ENCODE results near the gene CENPC. TPM values are rescaled to one million over a fixed set of nuclear protein-coding genes. Genes with fewer than 3 reads are reported as not detected.

Gene CENPC
- total and polyA plus RNA-seq, 2 experiments from 2014 or later: 21.6 to 24.5 TPM

GRCh38 chr4:67500373-67500772 lies 44.9 kb downstream of the CENPC start (continued):
- no peak for TF ChIP-seq ZNF462 (CRISPR knock-in tag; IDR thresholded peaks at IDR 0.05)
- TF ChIP-seq REST (IDR thresholded peaks at IDR 0.05; ENCODE audit: unreplicated experiment): no peak

GRCh38 chr4:67499799-67500198 lies 45.5 kb downstream of the CENPC start:
- TF ChIP-seq EZH2 (IDR thresholded peaks at IDR 0.05; ENCODE audit: low read depth, unreplicated experiment) (no peak), JUNB (IDR thresholded peaks at IDR 0.05; ENCODE audit: unreplicated experiment) (no peak), ZNF114 (CRISPR knock-in tag; IDR thresholded peaks at IDR 0.05) (no peak)
- no peak for DNase-seq (ENCODE audit: low spot score)
- no peak overlapping the region for H3K27ac ChIP-seq (ENCODE audit: low read depth)
- Mint-ChIP-seq H3K4me1 (no peaks in the 10 kb centered on the region), H3K27me3 (ENCODE audit: insufficient read depth, low read depth, poor library complexity) (peaks cover 1% of the 10 kb centered on the region), H3K9me3 (no peaks in the 10 kb centered on the region), H3K4me3 (no peak overlapping the region), H3K27ac (no peak overlapping the region), H3K36me3 (ENCODE audit: low read depth) (peaks cover 3% of the 10 kb centered on the region; the same call in 1 of the 3 replicates)
- no peaks in the 10 kb centered on the region for H3F3A ChIP-seq (replicated peaks; ENCODE audit: low read depth)
- no peak overlapping the region for H3K4me3 ChIP-seq
- no peaks in the 10 kb centered on the region for H3K79me2 ChIP-seq (replicated peaks; ENCODE audit: insufficient read depth)
- no peak for ATAC-seq
- H4K20me1 ChIP-seq (replicated peaks; ENCODE audit: insufficient read depth): no peaks in the 10 kb centered on the region; the same call in 1 of the 2 replicates
- H3K27me3 ChIP-seq (ENCODE audit: insufficient read depth): no peaks in the 10 kb centered on the region
- H3K4me2 ChIP-seq: no peak overlapping the region
- H3K4me1 ChIP-seq (ENCODE audit: insufficient read depth): no peaks in the 10 kb centered on the region
- no peak overlapping the region for H2AFZ ChIP-seq
- no peaks in the 10 kb centered on the region for H3K36me3 ChIP-seq (ENCODE audit: insufficient read depth)
- 0 out of 2 replicates have a peak, but pooled peaks cover 4% of the 10 kb centered on the region for H3K9me2 ChIP-seq (ENCODE audit: insufficient read depth)
